Fibroblast of the aortic adventitia (primary cell): ENCODE data around the gene LMTK3. TPM values are rescaled to one million over a fixed set of nuclear protein-coding genes. Genes with fewer than 3 reads are reported as not detected.

Source experiments
- DNase-seq: peaks from one replicate; pipeline ENCODE4 v3.0.0-alpha.2; 2010; ENCODE audit warnings: low read depth
- H3K4me3 ChIP-seq: 2 replicates; pipeline ENCODE4 v1.5.1; 2011; ENCODE audit warnings: low read depth, mild to moderate bottlenecking, control low read depth, low read length, moderate library complexity
- CTCF ChIP-seq: IDR thresholded peaks from 2 replicates; pipeline ENCODE4 v1.5.1; 2011; ENCODE audit warnings: mild to moderate bottlenecking, low read length, control low read depth, inconsistent platforms; ENCODE audit not compliant: insufficient read depth
- total RNA-seq: library from RNA; depleted of rRNA; stranded (reverse); fragments of >200 nt; gene quantifications from 2 replicates; pipeline ENCODE4 v1.2.3, GENCODE V29; 2012; ENCODE audit warnings: low replicate concordance

Gene LMTK3
- total RNA-seq = not detected in 2 replicates

- peak; percentile 16 for DNase-seq
- H3K4me3 ChIP-seq = peak within 1 kb of the TSS; percentile 14
- no peak for TF ChIP-seq CTCF
Observed at GRCh38 chr19:48511800-48512503, at the start of gene LMTK3. Gene LMTK3 (minus strand): TSS chr19:48511835. CDS start chr19:48511576, 259 bp downstream.

- DNase-seq = no peak
- TF ChIP-seq CTCF = no peak
- no peak overlapping the region for H3K4me3 ChIP-seq
Observed at GRCh38 chr19:48561412-48561811, 49.8 kb upstream of the LMTK3 start.

GRCh38 chr19:48560095-48560530 is 48.5 kb upstream of the LMTK3 start:
- no peak for DNase-seq
- no peak for TF ChIP-seq CTCF

GRCh38 chr19:48558018-48558684 is 46.5 kb upstream of the LMTK3 start:
- TF ChIP-seq CTCF = no peak
- no peak overlapping the region for H3K4me3 ChIP-seq
- DNase-seq = peak; percentile 62

More at GRCh38 chr19:48560095-48560530, 48.5 kb upstream of the LMTK3 start:
- H3K4me3 ChIP-seq = no peak overlapping the region

- H3K4me3 ChIP-seq = no peak overlapping the region
- no peak for TF ChIP-seq CTCF
Observed at GRCh38 chr19:48556825-48557224, 45.2 kb upstream of the LMTK3 start.

GRCh38 chr19:48556163-48556562 is 44.5 kb upstream of the LMTK3 start:
- no peak for TF ChIP-seq CTCF
- peak; percentile 59 for DNase-seq

More at GRCh38 chr19:48556825-48557224, 45.2 kb upstream of the LMTK3 start:
- DNase-seq = no peak

More at GRCh38 chr19:48556163-48556562, 44.5 kb upstream of the LMTK3 start:
- no peak overlapping the region for H3K4me3 ChIP-seq
